KOPT-K1 (cell line): ENCODE measurements around the gene STIM2.
"Not testable (repeated sequence)": the region's sequence is repeated elsewhere in the genome, so short reads cannot be mapped to it uniquely, and the experiment has no call there.

Experiments used
- H3K27ac ChIP-seq: fragments of 200-600 bp; sonication (generic); 2 replicates; pipeline ENCODE4 v1.5.1; 2016; ENCODE audit warnings: antibody characterized with exemption, mild to moderate bottlenecking, low read depth, low read length; ENCODE audit not compliant: poor library complexity, severe bottlenecking
- H3K36me3 ChIP-seq: fragments of 200-600 bp; sonication (generic); 2 replicates; pipeline ENCODE4 v1.5.1; 2017; ENCODE audit warnings: antibody characterized with exemption, mild to moderate bottlenecking, low read length, moderate library complexity; ENCODE audit not compliant: insufficient read depth
- H3K9me3 ChIP-seq: fragments of 200-600 bp; sonication (generic); 2 replicates; pipeline ENCODE4 v1.5.1; 2017; ENCODE audit warnings: antibody characterized with exemption, low read length, mild to moderate bottlenecking; ENCODE audit not compliant: insufficient read depth, poor library complexity, severe bottlenecking

The STIM2 gene

DNA sequence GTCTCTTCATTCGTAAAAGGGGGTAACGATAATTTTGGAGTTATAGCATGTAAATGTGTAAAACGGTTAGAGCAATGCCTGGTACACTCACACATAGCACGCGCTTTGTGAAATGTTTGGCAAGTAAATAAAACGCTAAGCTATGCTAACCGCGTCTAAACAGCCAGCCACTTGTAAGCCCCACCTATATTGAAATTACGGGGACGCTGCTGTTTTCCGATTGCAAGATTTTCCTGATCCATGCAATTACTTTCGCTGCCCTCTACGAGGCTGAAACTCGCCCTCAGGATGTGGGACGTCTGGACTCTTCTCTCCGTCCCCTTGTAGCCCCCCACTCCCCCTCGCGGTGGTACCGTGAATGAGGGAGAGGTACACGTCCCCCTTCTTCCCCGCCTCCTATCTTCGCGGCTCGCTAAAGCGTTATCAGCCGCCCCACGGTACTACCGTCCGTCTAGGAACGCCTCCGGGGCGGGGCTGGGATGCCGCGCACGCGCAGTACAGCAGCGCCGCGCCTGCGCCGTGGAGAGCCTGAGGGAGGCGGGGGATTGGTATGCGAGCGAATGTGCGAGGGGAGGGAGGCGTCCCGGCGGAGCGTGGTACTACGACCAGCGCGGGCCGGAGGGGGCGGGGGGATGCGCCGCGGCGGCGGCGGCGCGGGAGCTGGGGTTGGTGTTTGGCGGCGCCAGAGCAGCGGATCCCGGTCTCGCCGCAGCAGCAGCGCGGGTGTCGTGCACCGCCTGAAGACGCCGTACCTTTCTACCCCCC lies at the start of gene STIM2:
STIM2 (plus strand) TSS at position 685 of the 765 bp plus-strand sequence.
- no peaks in the 10 kb centered on the region for H3K36me3 ChIP-seq
- H3K27ac ChIP-seq: peak within 1 kb of the TSS; percentile 71

DNA sequence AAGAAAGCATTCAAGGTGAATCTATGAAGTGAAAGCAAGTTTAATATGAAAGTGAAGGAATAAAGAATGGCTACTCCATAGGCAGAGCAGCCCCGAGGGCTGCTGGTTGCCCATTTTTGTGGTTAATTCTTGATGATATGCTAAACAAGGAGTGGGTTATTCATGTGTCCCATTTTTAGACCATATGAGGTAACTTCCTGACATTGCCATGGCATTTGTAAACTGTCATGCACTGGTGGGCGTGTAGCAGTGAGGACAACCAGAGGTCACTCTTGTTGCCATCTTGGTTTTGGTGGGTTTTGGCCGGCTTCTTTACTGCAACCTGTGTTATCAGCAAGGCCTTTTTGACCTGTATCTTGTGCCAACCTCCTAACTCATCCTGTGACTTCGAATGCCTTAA lies 49.1 kb upstream of the STIM2 start:
- H3K36me3 ChIP-seq, H3K9me3 ChIP-seq, H3K27ac ChIP-seq: not testable (repeated sequence)

More for the DNA sequence above, at the start of gene STIM2:
- H3K9me3 ChIP-seq: no peaks in the 10 kb centered on the region

DNA sequence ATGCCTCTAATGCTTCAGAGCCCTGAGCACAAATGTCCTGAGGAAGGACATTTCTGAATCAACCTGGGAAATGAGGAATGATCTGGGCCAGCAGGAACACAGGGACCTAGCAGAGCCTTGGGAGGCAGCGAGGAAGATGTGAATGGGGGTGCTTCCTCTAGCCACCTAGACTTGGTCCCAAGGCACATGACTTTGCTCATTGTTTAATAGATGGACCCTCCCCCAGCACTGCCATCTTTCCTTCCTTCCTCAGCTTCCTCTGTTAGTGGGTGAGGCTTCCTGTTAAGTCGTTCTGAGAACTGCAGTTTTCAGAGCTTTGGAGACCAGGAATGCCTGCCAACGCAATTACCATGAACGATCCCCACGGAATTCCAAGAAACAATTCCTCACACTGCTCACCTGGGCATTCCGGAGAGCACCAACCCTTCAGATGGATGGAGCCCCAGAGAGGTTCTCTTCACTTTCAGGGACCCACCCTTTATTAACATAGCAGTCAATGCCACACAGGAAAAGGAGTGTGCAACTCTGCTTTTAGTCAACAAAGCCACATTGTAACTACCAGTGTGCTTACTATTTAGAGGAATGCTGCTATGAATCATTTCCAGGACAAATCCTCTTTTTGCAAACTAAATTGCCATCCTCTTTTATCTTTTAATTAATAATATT lies 48.5 kb upstream of the STIM2 start:
- Histone ChIP-seq H3K36me3 (no peaks in the 10 kb centered on the region), H3K27ac (no peak overlapping the region)

DNA sequence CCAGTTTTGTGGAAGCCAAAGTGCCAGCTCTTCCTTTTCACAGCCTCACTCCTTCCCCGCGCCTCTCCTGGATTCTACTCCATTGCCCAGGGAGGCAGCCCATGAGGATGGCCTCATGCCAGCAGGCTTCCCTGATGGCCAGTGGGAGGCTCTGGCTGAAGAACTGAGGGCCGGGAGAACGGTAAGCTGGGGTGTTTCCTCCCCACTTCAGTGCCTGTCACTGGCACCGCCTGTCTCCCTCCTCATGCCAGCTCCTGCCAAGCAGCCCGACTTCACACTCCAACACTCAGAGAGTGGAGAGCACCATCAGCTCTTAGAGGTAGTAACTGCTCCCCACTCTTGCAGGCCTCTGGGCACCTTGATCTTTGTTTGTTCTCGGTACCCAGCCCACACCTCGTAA lies 46.9 kb upstream of the STIM2 start:
- Histone ChIP-seq H3K27ac (no peak overlapping the region), H3K9me3 (no peaks in the 10 kb centered on the region), H3K36me3 (no peaks in the 10 kb centered on the region)

More for the DNA sequence above, 48.5 kb upstream of the STIM2 start:
- no peaks in the 10 kb centered on the region for H3K9me3 ChIP-seq

- no peak overlapping the region for H3K27ac ChIP-seq
- no peaks in the 10 kb centered on the region for H3K36me3 ChIP-seq
- no peaks in the 10 kb centered on the region for H3K9me3 ChIP-seq
These were observed 45.4 kb upstream of the STIM2 start for GRCh38 chr4:26815199-26815598.

DNA sequence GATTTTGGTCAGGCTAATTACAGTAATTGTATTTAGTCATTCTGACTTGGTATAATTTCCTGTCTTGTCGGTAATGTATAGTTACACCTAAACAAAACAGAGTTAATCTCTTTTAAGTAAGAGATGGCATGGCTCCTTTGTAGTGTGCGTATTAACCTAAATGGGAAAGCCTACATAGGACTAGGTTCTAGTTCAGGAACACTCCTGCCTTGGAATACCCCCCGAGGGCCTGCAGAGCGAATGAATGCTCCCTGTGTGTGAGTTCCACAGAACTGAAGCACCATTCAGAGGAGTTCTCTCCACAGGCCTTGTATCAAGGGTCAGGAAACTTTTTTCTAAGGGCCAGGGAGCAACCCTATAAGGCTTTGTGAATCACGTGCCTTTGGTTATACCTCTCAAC lies 44.9 kb upstream of the STIM2 start:
- H3K36me3 ChIP-seq: no peaks in the 10 kb centered on the region
- H3K9me3 ChIP-seq: no peaks in the 10 kb centered on the region
- no peak overlapping the region for H3K27ac ChIP-seq

GRCh38 chr4:26819026-26819425 lies 41.6 kb upstream of the STIM2 start:
- Histone ChIP-seq H3K9me3 (peaks cover 21% of the 10 kb centered on the region), H3K36me3 (no peaks in the 10 kb centered on the region), H3K27ac (no peak overlapping the region)

DNA sequence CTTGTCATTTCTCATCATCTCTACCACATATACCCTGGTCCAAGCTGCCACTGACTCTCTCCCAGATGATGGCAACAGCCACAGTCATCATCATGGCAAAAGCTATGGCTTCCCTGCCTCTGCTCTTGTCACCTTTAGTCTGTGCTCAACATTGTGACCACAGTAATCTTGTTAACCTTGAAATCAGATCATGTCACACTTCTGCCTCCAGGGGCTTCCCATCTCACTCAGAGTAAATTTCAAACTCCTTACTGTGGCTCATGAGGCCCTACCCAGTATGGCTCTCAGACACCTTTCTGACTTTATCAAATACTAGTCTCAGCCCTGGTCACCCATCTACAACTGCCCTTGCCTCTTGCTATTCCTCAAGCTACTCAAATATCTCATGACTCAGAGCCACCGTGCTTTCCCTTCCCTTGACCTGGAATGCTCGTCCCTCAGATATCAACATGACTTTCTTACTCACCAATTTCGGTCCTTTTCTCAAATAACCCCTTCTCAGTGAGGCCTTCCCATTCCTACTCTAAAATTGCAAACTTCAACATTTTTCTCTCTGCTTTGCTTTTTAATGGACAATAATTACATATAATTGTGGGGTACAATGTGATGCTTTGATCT lies 41.1 kb upstream of the STIM2 start:
- Histone ChIP-seq H3K36me3 (no peaks in the 10 kb centered on the region), H3K9me3 (peaks cover 21% of the 10 kb centered on the region)

DNA sequence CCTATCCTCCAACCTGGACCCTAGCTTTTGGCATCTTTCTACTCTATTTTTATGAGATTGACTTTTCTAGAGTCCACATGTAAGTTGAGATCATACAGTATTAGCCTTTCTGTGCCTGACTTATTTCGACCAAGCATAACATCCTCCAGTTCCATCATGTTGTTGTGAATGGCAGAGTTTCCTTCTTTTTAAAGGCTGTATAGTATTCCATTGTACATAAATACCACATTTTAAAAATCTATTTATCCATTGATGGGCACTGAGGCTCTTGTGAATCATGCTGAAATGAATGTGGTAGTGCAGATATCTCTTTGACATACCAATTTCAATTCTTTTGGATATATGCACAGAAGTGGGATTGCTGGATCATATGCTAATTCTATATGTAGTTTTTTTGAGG lies 40.3 kb upstream of the STIM2 start:
- Histone ChIP-seq H3K36me3 (no peaks in the 10 kb centered on the region), H3K9me3 (peaks cover 21% of the 10 kb centered on the region)

More for the DNA sequence above, 41.1 kb upstream of the STIM2 start:
- no peak overlapping the region for H3K27ac ChIP-seq

GRCh38 chr4:26821031-26821430 lies 39.6 kb upstream of the STIM2 start:
- H3K9me3 ChIP-seq: peaks cover 21% of the 10 kb centered on the region
- no peak overlapping the region for H3K27ac ChIP-seq
- H3K36me3 ChIP-seq: no peaks in the 10 kb centered on the region

More for the DNA sequence above, 40.3 kb upstream of the STIM2 start:
- H3K27ac ChIP-seq: no peak overlapping the region

- H3K27ac ChIP-seq: no peak overlapping the region
- H3K9me3 ChIP-seq: peaks cover 21% of the 10 kb centered on the region
- no peaks in the 10 kb centered on the region for H3K36me3 ChIP-seq
These were observed 38.8 kb upstream of the STIM2 start for GRCh38 chr4:26821677-26822503.

DNA sequence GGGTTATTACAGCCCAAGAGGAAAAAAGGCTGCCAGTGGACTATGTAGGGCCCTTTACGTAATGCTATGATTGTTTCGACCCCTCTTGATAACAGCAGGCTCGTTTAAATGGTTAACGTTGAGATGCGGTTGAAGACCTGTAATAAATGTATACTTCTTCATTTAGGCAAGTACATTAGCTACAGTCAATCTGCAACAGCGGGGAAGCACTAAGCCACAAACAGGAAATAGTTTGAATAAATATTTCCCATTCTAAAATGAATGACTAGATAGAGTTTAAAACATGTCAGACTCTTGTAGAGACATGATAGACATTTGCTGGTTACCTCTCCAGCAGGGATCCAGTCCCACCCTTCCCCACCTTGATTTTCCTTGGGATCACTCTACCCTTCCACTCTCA lies 38.1 kb upstream of the STIM2 start:
- H3K27ac ChIP-seq: no peak overlapping the region

GRCh38 chr4:26822974-26823373 lies 37.7 kb upstream of the STIM2 start:
- H3K27ac ChIP-seq: not testable (repeated sequence)

More for the DNA sequence above, 38.1 kb upstream of the STIM2 start:
- no peaks in the 10 kb centered on the region for H3K36me3 ChIP-seq
- H3K9me3 ChIP-seq: peaks cover 21% of the 10 kb centered on the region

DNA sequence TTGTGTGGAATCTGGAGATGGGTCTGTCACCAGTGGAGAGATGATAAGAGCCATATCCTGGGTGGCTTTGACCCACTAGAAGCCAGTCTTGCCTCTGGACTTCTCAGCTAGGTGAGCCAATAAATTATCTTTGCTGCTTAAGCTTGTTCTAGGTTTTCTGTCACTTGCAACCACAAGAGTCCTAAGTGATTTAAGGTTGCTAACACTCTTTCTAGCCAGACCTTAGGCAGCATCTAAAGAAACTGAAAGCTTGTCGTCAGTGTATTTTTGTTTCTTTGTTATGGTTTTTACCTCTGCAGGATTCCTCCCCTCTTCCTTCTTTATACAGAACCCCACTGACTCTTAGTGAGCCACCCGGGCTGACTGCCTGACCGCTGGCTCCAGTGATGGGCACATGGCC lies 37.1 kb upstream of the STIM2 start:
- H3K27ac ChIP-seq: no peak overlapping the region

More at GRCh38 chr4:26822974-26823373, 37.7 kb upstream of the STIM2 start:
- peaks cover 21% of the 10 kb centered on the region for H3K9me3 ChIP-seq
- H3K36me3 ChIP-seq: not testable (repeated sequence)

DNA sequence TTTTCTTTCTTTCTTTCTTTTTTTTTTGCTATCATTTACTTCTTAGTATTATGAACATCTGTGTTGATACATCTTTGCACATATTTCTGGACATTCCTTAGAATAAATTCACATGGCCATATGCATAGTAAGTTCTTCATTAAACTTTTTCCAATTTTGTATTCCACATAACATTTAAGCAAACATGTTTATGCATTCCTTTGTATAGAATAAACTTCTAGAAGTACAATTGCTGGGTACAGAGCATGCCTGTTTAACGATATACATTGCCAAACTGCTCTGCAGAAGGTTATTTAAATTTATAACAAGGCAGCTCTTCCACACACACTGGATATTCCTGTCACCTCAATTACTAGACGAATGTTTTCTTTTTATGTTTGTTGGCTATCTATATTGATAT lies 36.0 kb upstream of the STIM2 start:
- Histone ChIP-seq H3K9me3 (peaks cover 21% of the 10 kb centered on the region), H3K27ac (no peak overlapping the region), H3K36me3 (no peaks in the 10 kb centered on the region)

More for the DNA sequence above, 37.1 kb upstream of the STIM2 start:
- Histone ChIP-seq H3K9me3 (peaks cover 21% of the 10 kb centered on the region), H3K36me3 (no peaks in the 10 kb centered on the region)
